Lung microvascular endothelial cell (primary cell): ENCODE results near the gene PODXL2. TPM values are rescaled to one million over a fixed set of nuclear protein-coding genes. Genes with fewer than 3 reads are reported as not detected.
A peak's percentile ranks its signal among the peaks of the same experiment; 100 is the strongest.

Source experiments
- DNase-seq, 2 donors: peaks; one replicate each; pipeline versions ENCODE4 v3.0.0 to v3.0.0-alpha.2; 2010; ENCODE audit warnings: low read depth in 2 of 2
- total RNA-seq: library from RNA; depleted of rRNA; stranded (reverse); fragments of >200 nt; gene quantifications from 2 replicates; pipeline ENCODE4 v1.2.1, GENCODE V29; 2014

Gene PODXL2
- total RNA-seq, 1 donor from 2014 or later: 0.60 TPM

DNA sequence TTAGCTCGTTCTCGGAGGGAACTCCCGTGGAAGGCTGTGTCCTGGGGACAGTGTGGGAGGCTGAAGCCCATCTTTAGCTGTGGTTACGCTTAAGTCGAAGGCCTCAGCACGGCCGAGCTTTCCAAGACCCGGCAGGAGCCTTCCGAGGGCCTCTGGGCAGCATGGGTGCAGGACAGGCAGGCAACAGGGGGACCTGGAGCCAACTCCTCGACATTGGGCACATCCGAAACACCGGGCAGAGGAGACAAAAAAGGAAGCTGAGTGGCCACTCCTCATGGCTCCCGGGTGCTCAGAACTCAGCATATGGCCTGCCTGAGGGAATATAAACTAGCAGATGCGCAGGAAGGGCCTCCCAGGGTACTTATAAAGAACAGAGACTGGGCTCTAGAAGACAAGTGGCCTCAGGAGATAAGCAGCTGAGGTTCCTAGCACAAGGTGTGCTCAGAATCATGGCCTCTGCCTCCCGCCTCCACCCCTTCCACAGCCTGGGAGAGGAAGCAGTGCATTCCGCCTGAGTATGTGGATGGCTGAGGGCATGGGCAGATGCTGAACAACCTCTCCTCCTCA lies 77.9 kb downstream of the PODXL2 start:
- no peak for DNase-seq

DNA sequence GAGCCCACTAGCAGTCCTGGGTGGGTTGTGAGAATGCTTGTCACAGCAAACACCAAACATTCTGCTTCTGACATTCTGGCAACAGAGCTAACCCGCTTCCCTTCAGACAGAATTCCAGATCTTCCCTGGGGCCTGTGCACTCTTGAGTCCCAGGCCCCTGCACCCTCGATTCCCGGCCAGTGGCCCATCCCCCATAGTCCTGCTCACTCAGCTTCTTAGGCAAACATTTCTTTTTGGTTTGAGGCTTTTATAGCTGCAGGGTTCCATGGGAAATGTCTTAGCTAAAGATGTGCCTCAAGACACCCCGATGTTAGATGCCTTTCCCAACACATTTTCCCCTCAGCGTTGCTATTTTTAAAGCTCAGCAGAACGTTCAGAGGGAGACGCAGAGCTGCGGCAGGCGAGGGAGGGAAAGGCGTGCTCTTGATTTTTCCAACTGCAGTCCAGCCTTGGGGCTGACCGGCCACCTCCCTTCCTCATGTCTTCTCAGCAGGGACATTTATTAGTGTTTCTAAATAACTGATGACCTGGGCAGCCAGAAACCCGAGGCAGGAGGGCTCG lies 78.9 kb downstream of the PODXL2 start:
- no peak for DNase-seq

DNA sequence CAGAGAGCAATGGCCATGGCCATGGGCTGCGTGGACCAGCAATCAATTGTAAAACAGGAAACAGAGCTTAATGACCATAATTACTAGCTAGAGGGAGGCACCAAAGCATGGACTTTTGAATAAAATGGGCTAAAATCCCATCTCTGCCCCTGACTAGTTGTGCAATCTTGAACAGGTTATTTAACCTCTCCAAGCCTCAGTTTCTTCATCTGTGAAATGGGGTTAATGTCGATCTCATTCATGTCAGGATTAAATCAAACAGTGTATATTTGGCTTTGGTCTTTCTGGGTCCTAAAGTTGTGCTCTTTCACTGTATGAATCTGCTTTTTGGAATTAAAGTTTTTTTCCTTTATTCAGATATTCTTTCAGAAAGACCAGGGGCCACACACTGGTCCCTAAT lies 79.9 kb downstream of the PODXL2 start:
- DNase-seq: no peak

DNA sequence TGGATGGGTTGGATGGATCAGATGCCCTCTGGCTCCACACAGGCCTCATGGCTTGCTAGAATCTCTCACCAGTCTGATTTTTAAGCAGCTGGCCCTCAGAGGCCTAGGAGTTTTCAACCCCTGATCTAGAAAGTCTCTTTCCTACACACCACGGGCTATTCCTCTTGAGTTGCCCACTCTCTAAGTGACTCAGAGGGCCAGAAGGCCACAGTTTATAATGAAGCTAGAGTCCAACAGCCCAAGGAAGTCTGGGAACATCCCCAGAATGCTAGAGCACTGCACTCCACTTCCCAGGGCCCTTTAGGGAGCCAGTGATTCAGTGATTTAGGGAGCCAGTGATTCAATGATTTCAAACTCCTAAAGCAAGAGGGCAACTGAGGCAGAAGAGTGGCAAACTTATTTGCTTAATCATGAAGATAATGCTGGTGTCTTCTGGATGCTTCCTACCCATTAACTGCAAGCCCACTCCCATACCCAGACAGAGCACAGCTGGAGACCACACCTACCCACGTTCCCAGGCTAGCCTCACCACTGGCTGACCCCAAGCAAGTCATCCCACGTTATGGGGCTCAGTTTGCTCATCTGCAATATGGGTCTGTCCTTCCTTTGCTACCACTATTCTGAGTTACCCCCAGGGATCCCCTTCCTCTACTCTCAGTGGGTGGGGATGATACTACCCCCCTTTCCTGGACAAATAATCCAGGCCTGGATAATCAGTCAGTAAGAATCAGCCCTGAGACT lies 80.5 kb downstream of the PODXL2 start:
- DNase-seq: no peak

DNA sequence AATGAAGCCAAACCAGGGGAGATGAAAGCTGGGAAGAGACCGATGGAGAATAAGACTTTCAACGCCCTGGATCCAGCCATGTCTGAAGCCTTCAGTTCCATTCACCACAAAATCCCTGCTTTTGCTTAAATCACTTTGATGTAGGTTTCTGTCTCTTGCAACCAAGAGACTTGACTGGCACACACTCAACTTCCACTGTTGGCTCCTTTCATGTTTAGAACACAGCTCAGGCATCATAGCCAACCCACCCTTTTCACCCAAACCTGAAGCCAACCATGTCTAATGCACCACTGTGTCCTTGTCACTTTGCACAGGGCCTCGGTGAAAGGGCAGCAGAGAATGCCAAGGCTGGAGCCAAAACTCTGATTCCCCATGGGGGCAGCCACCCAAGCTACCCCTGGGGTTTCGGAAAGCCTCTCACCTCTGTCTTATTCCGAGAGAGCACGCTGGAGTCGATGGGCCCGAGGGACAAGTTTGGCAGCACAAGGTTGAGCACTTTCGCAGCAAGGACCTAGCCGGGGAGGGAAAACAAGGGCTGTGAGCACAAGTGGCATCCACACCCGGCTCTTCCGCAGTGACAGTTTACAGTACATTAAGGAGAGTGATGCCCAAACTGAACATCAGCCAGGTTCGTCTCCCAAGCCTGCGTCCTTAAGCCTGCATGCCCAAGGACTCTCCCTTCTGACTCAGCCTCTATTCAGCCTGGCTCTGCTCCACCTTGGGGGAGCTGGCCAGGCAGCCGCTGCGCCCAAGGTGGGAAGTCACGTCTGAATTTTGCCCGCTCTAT lies 81.4 kb downstream of the PODXL2 start:
- DNase-seq: no peak

DNA sequence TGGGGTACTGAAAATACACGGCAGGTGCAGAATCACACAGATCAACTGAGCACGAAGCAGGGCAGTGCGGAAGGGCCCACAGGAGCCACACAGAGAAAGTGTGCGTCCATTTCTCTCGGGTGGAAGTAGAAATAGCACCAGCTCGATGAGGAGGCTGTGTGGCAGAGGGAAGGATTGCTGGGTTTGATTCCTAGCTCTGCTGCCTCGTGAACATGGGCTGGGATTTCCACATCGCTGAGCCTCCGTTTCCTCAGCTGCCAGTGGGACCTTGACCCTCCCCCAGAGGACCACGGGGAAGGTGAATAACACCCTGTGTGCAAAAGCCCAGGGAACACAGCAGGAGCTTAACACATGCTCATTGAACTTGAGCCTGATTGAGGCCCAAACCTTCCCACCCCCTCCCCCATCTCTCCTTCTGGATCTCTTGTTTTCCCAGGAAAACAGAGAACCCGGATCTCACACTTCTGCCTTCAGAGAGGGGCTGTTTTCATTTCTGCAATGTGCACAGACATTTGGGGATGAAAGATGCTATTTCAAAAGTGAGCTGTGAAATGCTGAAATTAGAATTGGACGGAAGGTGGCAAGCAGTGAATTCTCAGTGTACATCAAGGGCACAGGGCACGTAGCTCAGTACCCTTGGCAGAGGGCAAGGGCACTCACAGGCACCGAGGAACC lies 82.2 kb downstream of the PODXL2 start:
- DNase-seq: no peak

DNA sequence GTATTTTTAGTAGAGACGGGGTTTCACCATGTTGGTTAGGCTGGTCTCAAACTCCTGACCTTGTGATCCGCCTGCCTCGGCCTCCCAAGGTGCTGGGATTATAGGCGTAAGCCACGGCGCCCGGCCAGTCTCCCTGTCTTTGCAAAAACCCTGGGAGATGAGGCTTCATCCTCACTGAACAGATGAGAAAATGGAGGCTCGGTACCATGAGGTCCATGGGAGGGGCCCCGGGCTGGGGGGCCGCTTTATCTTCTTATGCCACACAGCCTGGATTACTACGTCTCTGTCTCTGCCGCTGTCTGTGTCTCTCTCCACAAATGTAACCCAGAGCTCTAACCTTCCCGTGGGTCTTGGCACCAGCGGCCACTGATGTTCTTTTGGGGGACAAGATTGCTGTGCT lies 82.9 kb downstream of the PODXL2 start:
- no peak for DNase-seq

DNA sequence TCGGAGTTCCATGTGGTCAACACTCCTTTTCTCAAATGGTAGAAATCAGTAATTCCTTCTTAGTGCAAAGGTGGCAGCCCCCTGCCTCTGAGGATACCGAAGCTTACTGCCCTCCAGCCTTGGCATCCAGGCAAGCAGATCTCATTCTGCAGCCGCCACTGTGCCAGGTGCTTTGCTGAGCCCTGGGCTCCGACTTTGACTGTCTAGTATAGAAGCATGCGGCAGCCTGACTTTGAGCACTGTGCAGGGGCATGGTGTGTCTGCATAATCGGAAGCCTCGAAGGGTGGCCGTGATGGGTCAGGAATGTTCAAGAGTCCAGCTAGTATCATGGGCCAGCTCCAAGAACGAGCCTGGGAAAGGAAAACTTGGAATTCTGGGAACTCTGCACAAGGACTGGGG lies 83.5 kb downstream of the PODXL2 start:
- DNase-seq: no peak

DNA sequence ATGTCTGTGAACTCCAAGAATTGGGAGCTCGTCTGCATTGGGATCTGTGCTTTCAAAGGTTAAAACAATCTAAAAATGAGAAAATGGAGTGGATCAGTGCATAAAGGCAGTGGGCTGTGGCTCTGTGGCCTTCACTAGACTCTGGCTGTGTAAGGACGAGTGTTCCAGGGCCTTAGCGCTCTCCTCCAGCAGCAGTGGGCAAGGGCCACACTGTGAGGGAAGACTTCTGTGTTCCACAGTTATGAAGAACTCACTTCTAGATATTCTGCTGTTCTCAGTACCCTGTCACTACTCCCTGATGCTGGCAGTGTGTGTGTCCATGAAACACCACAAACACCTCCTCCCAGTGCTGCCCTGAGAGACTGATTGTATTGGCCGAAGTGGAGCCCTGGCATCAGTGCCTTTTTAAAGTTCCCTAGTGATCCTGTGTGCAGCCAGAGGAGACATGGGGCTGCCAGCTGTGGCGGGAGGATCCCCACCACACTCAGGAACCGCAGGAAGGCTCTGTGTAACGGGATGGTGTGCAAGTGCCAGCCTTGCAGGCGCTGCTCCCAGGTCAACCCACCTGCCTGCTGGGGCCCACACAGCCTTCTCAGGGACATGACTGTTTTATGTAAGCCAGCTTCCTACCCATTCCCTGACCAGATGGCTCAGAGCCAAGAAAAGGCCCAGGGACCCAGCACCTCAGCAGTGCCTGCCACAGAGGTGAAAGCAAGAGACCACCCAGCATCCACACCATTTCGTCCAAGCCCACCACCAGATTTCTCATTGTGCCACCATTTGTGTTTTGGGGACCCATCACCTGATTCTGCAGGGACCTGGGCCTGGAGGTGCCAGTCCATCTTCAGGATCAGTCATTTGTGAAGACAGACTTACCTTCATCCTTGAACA lies 84.1 kb downstream of the PODXL2 start:
- DNase-seq: no peak

DNA sequence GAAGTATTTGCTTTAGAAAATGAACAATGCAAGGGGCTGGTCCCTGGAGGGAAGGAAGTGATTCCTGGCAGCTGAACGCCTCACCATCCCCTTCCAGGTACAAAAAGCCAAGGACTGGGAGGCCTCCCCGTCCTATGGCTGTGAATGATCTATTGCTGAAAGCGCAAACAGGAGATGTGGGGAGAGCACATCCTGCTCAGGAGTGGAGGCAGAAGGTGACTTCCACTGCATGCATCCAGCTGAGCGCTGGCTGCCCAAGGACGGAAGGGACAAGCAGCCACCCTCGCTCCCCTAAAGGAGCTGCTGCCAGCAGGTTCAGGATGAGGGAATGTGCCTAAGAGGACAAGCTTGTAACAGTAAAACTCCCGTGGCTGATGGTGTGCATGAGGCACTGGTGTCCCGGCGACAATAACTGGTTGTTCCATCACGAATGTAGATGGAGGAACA lies 85.2 kb downstream of the PODXL2 start:
- peak; percentile 46 to 62 for DNase-seq

DNA sequence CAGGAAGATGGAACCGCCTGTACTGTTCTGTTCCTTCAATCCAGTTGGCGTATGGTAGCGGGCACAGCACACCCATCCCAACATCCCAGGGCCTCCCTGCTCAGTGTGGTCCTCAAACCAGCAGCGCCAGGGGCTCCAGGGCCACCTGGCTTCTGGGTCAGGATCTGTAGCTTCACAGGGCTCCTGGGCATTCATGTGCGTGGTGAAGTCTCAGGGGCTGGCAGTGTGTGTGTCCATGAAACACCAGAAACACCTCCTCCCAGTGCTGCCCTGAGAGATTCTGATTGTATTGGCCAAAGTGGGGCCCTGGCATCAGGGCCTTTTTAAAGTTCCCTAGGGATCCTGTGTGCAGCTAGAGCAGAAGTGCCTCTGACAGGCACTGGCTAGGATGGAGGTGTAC lies 85.9 kb downstream of the PODXL2 start:
- no peak for DNase-seq

DNA sequence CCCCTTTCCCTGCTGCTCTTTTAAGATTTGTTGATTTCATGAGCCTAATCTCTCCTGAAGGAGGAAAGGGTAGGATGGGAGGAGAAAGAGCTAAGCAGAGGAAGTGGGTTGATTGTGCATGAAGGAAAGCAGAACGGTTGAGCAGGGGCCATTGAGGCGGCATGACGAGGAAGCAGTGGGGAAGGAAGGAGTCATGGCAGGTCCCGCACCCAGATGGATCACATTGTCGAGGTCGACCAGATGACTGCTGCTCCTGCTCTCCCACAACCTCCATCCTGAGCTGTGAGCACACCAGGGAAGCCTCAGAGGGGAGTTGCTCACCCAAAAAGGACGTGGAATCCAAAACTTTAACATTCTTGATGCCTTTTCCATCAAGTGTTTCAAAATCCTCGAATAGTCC lies 86.5 kb downstream of the PODXL2 start:
- no peak for DNase-seq

DNA sequence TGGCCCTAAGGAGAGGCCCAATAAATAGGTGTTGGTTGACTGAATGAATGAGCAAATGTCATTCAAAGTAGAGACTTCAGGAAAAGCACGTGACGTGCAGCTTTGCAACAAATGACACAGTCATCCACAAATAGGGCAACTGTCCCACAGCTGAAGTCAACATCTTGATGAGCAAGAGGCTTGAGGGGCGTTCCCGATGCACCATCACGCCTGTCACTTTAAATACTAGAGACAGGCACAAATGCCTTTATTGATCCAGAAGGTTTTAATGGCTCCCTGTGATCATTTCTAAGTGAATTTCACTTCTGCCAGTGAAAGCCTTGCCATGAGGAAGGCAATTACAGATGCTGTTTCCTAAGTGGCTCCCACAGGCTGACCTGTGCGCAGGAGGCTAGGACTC lies 87.4 kb downstream of the PODXL2 start:
- no peak for DNase-seq

DNA sequence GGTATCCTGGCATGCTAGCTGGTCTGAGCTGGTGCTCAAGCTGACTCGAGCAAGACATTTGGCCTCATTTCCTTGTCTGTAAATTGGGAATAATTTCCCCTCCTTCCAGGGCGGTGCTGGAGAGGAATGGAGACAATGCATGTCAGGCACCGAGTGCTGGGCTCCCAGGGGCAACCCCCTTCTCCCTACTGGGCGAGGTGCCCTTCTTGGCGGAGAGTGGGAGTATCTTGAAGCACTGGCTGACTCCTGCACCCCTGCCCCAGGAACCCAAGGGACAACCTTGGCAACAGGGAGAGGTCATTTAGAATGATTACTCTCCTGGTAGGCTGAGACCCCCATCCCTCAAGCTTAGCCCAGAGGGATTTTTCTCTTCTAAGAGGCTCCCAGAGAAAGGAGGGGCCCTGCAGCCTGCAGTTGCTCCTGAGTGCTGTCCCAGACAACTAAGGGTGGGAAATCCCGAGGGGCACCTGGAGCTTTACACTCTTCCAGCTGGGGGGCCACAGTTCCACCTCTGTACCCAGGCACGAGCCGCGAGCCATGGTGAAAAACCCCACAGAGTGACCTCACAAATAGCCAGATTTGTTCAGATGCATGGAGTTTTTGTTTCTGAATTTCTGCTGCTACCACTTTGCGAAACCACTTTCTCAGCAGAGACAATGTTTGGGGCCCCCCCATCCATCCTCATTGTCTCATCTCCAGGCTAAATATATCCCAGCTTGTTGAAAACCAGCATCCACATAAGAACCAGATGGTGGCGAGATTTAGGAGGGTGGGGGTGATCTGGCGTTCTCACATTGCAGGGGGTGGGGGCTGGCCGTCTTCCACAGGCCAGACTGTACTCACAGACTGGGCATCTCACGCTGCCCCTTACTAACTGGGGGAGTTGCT lies 88.6 kb downstream of the PODXL2 start:
- DNase-seq: no peak

DNA sequence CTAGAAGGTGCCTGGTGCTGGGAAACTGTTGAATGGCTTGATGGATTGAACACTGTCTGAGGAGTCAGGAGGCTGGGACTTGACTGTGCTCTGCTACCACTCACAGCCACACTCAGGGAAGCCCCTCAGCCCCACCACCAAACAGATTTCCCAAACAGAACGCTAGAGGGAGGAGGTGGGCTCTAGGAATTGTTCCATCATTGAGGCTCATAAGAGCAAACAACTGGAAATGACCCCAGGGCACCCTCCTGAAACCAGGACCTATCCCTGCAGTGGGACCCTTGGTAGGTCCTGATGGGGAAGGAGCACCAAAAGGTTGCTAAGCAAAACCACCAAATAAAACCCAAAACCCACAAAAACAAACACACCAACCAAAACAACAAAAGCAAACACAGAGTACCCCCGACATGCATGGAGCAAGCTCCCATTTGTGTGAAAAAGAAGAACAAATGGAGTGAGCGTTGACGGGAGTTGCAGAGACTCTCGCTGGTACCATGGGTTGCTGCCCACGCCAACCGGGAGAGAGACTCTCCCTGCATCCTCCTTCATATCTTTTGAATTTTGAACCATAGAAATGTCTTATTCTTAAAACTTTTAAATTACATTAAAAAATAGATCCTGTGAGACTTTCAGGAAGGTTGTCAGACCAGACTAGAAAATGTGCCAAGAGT lies 89.4 kb downstream of the PODXL2 start:
- DNase-seq: no peak

DNA sequence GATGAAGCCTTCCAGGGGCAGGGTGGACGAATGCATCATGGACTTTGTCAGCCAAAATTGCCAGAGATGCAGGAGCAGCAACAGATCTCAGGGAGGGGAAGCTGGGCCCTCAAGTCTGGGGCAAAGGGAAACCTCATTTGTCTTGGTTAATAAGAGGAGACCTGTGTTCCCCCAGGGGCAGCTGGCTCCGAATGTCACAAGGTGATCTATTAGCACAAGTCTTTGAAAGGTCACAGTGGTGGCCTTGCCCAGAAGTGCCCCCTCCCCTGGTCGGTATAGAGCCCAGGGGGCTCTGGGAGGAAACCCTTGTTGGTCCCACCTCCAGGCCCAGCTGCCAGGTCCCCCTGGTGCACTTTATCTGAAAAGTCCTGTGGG lies 89.9 kb downstream of the PODXL2 start:
- no peak for DNase-seq

DNA sequence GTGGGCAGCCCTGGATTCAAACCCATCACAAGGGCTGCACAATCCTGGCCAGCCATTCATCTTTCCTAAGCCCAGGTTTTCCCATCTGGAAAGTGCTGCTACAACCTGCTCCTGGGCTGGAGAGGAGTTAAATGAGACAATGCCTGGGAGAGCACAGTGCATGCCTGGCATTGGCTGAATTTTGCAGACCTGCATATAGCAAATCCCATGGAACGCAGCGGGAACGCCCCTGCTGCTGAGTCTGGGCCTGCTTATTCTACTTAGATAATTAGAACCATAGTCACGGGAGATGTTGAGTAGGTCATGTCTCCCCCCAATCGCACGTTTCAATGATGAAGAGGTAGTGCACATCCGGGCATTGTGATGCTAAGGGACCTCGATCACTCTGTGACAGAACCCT lies 90.4 kb downstream of the PODXL2 start:
- no peak for DNase-seq

DNA sequence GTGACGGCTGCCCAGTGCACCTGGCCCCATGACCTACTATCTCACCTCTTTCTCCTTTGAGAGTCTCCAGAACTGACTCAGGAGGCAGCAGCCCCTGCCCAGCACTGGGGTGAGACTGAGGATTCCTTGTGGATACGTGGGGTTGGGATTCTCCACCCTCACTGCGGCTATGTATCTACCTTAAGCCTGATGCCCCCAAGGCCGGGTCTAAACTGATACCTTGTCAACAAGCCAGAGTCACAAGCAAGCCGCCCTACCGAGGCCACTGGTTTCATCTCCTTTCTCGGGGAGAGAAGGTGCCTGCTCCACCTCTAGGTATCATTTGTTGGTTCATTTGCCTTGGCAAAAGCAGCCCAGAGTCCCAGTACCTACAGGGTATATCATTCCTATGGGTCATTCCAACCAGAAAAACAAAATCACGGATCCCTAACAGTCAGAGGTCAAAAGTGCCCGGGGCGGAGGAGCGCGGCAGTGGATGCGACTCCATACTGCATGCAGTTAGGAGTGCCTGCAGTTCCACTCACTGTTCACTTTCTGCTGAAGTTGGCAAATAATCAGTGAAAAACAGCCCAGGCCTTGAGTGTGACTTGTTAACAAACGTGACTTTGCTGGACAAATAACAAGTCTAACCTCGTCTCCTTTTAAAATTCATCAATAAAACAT lies 91.3 kb downstream of the PODXL2 start:
- no peak for DNase-seq
